K562 (cell line): ENCODE measurements around the gene ANKRD12. TPM values are rescaled to one million over a fixed set of nuclear protein-coding genes. Genes with fewer than 3 reads are reported as not detected.

ENCODE experiments used
- CBFA2T3 ChIP-seq: fragments of 450-650 bp; IDR thresholded peaks from 2 replicates; pipeline ENCODE4 v1.6.1; 2017
- DLX4 ChIP-seq: fragments of 250-450 bp; sonication (Bioruptor Pico); IDR thresholded peaks from 2 replicates; pipeline ENCODE4 v1.6.1; 2021; ENCODE audit warnings: mild to moderate bottlenecking
- GMEB1 ChIP-seq: fragments of 250-450 bp; sonication (Bioruptor Pico); IDR thresholded peaks from 2 replicates; pipeline ENCODE4 v1.4.0; 2020; ENCODE audit warnings: mild to moderate bottlenecking
- HDAC1 ChIP-seq, 2 experiments: fragments of 450-650 bp; IDR thresholded peaks; 2 replicates each; pipeline ENCODE4 v1.6.1; 2016 to 2017; ENCODE audit warnings: inconsistent platforms in 1 of 2, mild to moderate bottlenecking in 1 of 2, moderate library complexity in 1 of 2
- HMGN3 ChIP-seq: IDR thresholded peaks from 2 replicates; pipeline ENCODE4 v1.6.1; 2011; ENCODE audit warnings: borderline replicate concordance, low read depth, mild to moderate bottlenecking, mixed read lengths, low read length; ENCODE audit not compliant: insufficient read length; ENCODE audit errors: extremely low read depth
- KDM2B ChIP-seq: fragments of 250-450 bp; sonication (Bioruptor Pico); IDR thresholded peaks from 2 replicates; pipeline ENCODE4 v1.8.0; 2021; ENCODE audit warnings: mild to moderate bottlenecking, moderate library complexity
- NCOA1 ChIP-seq: fragments of 450-650 bp; IDR thresholded peaks from 2 replicates; pipeline ENCODE4 v1.6.1; 2016; ENCODE audit warnings: low read depth
- NFE2L1 ChIP-seq: fragments of 450-650 bp; IDR thresholded peaks from 2 replicates; pipeline ENCODE4 v1.6.1; 2016; ENCODE audit warnings: missing genetic modification characterization, low read depth, mild to moderate bottlenecking, missing compliant biosample characterization, moderate library complexity, borderline replicate concordance
- SMAD1 ChIP-seq: fragments of 150-350 bp; IDR thresholded peaks from 2 replicates; pipeline ENCODE4 v1.6.1; 2014; ENCODE audit warnings: low read length, low read depth; ENCODE audit not compliant: partially characterized antibody
- UBTF ChIP-seq, 2 experiments: IDR thresholded peaks; 2 replicates each; pipeline ENCODE4 v1.6.1; 2012; ENCODE audit warnings: improper control_type of control experiment in 2 of 2, low read depth in 2 of 2, low read length in 2 of 2, borderline replicate concordance in 1 of 2
- ZNF436 ChIP-seq: fragments of 250-450, 450-650 bp; sonication (Bioruptor Pico); formaldehyde crosslinking; IDR thresholded peaks from 2 replicates; pipeline ENCODE4 v1.7.0; 2020; ENCODE audit warnings: mild to moderate bottlenecking
- ZNF644 ChIP-seq: fragments of 200-800 bp; sonication (Bioruptor generic); IDR thresholded peaks from 2 replicates; pipeline ENCODE4 v1.6.1; 2016; ENCODE audit warnings: low read depth, missing genetic modification characterization, missing compliant biosample characterization
- polyA plus RNA-seq, 8 experiments: library from polyadenylated mRNA; depleted of rRNA in 4 of 8; stranded (reverse) in 5 of 8; unstranded in 3 of 8; fragments of >200 nt; fragmentation: Nextera tagmentation in 2 of 8; fragmentation: Illumina TruSeq in 1 of 8; extraction: Ambion mirVana in 2 of 8; extraction: Trizol in 1 of 8; gene quantifications; 2 replicates each; pipeline versions ENCODE4 v1.2.1 to v1.2.3, GENCODE V29; 2011 to 2014; ENCODE audit warnings: inconsistent platforms in 1 of 8, missing spikeins in 1 of 8
- total RNA-seq, 7 experiments: library from RNA; depleted of rRNA in 6 of 7; stranded (reverse); fragments of >200 nt in 6 of 7; fragmentation: Illumina TruSeq in 2 of 7; extraction: Trizol in 2 of 7; gene quantifications; 2 replicates each; pipeline versions ENCODE4 v1.2.1 to v1.2.3, GENCODE V29; 2011 to 2021; ENCODE audit warnings: low replicate concordance in 1 of 7
- TF ChIP-seq, protein P1 (sequence below), 2 experiments: fragments of 450-650 bp; IDR thresholded peaks; 2 replicates each; pipeline ENCODE4 v1.6.1; 2018; ENCODE audit warnings: mild to moderate bottlenecking in 2 of 2, low read depth in 1 of 2; ENCODE audit not compliant: partially characterized antibody in 2 of 2
- TF ChIP-seq, protein P2 (sequence below): sonication (generic); formaldehyde crosslinking; IDR thresholded peaks from 2 replicates; pipeline ENCODE4 v1.8.0; 2022; ENCODE audit warnings: mild to moderate bottlenecking, missing genetic modification reagents, borderline replicate concordance

ANKRD12 gene
- total and polyA plus RNA-seq, 9 of the 15 experiments (the other 6 are each of a cell fraction or from before 2014, with no cell fraction given) = 6.6 to 28.2 (median 16.0) TPM

DNA sequence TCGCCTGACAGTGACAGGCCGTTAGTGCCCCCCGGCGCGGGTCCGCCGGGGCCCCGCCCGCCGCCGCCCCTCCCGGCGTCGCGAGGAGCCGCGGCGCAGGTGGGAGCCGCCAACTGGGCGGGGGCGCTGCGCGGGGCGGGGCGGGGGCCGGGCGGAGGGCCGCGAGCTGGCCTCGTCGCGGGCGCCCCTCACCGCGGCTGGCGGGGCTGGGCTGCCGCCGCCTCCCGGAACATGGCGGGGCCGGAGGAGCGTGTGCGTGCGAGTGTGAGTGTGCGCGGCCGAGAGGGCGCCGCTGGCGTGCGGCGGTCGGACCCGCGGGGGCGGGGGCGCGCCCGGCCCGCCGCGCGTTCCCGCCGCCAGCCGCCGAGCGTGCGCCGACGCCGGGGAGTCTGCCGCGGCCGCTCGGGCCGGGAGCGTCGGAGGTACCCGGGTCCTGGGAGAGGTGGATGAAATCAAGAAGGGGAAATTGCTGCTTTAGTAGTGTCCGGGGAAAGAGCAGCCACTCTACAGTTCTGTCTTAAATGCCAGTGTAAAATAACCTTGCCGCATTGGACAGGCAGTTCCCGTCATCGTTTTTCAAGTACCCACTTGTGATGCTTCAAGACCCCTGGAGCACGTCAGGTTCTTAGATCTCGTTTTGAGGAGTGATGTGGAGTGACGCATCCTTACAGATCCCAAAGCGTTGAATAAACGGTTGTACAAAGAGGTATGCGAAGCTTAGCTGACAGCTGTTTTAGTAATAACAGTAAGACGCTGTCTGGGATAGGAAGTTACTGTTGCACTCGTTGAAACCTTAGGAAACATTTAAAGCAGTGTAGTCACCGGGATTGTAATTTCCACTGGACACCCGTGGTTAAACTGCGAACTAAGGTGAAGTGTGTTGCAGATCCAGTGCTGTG is 836 bp downstream of the ANKRD12 start (continued):
- TF ChIP-seq, protein P1, sequence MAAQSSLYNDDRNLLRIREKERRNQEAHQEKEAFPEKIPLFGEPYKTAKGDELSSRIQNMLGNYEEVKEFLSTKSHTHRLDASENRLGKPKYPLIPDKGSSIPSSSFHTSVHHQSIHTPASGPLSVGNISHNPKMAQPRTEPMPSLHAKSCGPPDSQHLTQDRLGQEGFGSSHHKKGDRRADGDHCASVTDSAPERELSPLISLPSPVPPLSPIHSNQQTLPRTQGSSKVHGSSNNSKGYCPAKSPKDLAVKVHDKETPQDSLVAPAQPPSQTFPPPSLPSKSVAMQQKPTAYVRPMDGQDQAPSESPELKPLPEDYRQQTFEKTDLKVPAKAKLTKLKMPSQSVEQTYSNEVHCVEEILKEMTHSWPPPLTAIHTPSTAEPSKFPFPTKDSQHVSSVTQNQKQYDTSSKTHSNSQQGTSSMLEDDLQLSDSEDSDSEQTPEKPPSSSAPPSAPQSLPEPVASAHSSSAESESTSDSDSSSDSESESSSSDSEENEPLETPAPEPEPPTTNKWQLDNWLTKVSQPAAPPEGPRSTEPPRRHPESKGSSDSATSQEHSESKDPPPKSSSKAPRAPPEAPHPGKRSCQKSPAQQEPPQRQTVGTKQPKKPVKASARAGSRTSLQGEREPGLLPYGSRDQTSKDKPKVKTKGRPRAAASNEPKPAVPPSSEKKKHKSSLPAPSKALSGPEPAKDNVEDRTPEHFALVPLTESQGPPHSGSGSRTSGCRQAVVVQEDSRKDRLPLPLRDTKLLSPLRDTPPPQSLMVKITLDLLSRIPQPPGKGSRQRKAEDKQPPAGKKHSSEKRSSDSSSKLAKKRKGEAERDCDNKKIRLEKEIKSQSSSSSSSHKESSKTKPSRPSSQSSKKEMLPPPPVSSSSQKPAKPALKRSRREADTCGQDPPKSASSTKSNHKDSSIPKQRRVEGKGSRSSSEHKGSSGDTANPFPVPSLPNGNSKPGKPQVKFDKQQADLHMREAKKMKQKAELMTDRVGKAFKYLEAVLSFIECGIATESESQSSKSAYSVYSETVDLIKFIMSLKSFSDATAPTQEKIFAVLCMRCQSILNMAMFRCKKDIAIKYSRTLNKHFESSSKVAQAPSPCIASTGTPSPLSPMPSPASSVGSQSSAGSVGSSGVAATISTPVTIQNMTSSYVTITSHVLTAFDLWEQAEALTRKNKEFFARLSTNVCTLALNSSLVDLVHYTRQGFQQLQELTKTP (IDR thresholded peaks at IDR 0.05; ENCODE audit: low read depth in 1 of 2, partially characterized antibody in 2 of 2) = peak; percentile 68 to 93
- no peak for TF ChIP-seq KDM2B (CRISPR knock-in tag)
- TF ChIP-seq DLX4 (CRISPR knock-in tag) = no peak
- TF ChIP-seq NCOA1 = peak; percentile 63; the same call in 1 of the 2 replicates
- TF ChIP-seq, protein P2, sequence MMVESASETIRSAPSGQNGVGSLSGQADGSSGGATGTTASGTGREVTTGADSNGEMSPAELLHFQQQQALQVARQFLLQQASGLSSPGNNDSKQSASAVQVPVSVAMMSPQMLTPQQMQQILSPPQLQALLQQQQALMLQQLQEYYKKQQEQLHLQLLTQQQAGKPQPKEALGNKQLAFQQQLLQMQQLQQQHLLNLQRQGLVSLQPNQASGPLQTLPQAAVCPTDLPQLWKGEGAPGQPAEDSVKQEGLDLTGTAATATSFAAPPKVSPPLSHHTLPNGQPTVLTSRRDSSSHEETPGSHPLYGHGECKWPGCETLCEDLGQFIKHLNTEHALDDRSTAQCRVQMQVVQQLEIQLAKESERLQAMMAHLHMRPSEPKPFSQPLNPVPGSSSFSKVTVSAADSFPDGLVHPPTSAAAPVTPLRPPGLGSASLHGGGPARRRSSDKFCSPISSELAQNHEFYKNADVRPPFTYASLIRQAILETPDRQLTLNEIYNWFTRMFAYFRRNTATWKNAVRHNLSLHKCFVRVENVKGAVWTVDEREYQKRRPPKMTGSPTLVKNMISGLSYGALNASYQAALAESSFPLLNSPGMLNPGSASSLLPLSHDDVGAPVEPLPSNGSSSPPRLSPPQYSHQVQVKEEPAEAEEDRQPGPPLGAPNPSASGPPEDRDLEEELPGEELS (CRISPR knock-in tag) = no peak
- no peak for TF ChIP-seq NFE2L1 (tag)
- TF ChIP-seq HMGN3 = no peak
- TF ChIP-seq UBTF (IDR thresholded peaks at IDR 0.05; ENCODE audit: borderline replicate concordance in 1 of 2, low read depth in 2 of 2, low read length in 2 of 2) = 0 out of 4 replicates have a peak, but pooled peaks of 1 of the 2 experiments have one; percentile 61
- 0 out of 2 replicates have a peak, but pooled peaks have one; percentile 8 for TF ChIP-seq ZNF644 (tag)
- TF ChIP-seq ZNF436 = 0 out of 2 replicates have a peak, but pooled peaks have one; percentile 14
- TF ChIP-seq SMAD1 = no peak
- no peak for TF ChIP-seq CBFA2T3
- TF ChIP-seq GMEB1 (CRISPR knock-in tag) = peak; percentile 69
- TF ChIP-seq HDAC1 (IDR thresholded peaks at IDR 0.05) = peak in 1 of 2 experiments; percentile 65; a peak in 2 of 4 replicates
